Left lung (tissue), 10 donors: Measurements from ENCODE around the gene PLAAT4. TPM values are rescaled to one million over a fixed set of nuclear protein-coding genes. Genes with fewer than 3 reads are reported as not detected.

ENCODE experiments used
- ATAC-seq: fragments of 200-7000 bp; cut with Tn5 transposase; one replicate; pipeline ENCODE4 v1.9.1; 2020; ENCODE audit warnings: moderate library complexity
- DNase-seq, 4 donors: peaks; one replicate each; pipeline ENCODE4 v3.0.0-alpha.2; 2013 to 2020
- H3K27ac ChIP-seq, 2 donors: fragments of 200-600 bp; sonication (generic) in 1 of 2; one replicate each; pipeline versions ENCODE4 v1.5.0 to v1.8.0; 2020 to 2021
- H3K27me3 ChIP-seq, 2 donors: fragments of 200-600 bp; sonication (generic) in 1 of 2; one replicate each; pipeline versions ENCODE4 v1.5.0 to v1.8.0; 2020 to 2021
- H3K36me3 ChIP-seq, 2 donors: fragments of 200-600 bp; sonication (generic) in 1 of 2; one replicate each; pipeline versions ENCODE4 v1.5.0 to v1.8.0; 2020 to 2021
- H3K4me1 ChIP-seq, 2 donors: fragments of 200-600 bp; one replicate each; pipeline ENCODE4 v1.8.0; 2021
- H3K4me3 ChIP-seq, 2 donors: fragments of 200-600 bp; sonication (generic) in 1 of 2; one replicate each; pipeline versions ENCODE4 v1.5.0 to v1.8.0; 2020 to 2021; ENCODE audit warnings: mild to moderate bottlenecking in 1 of 2
- H3K9me3 ChIP-seq, 2 donors: fragments of 200-600 bp; sonication (generic) in 1 of 2; one replicate each; pipeline versions ENCODE4 v1.5.0 to v1.8.0; 2020 to 2021
- CTCF ChIP-seq, 2 donors: fragments of 200-600 bp; sonication (generic) in 1 of 2; IDR thresholded peaks; one replicate each; pipeline versions ENCODE4 v1.5.0 to v1.8.0; 2021; ENCODE audit warnings: antibody characterized with exemption in 2 of 2
- intact Hi-C, 2 donors: fragments of 100-400 bp; cut with DNase I; formaldehyde crosslinking; loops; one replicate each; pipeline versions ENCODE4 v1.11.2 to v1.14.2; 2022
- polyA plus RNA-seq, 6 donors: library from polyadenylated mRNA; unstranded; fragments of 120-200 nt; gene quantifications; one replicate each; pipeline ENCODE4 v1.2.1, GENCODE V29; 2013; ENCODE audit not compliant: insufficient read length in 6 of 6
- total RNA-seq, 2 donors: library from RNA; stranded (reverse); fragmentation: NEBNext Ultra II Directional; extraction: Animal tissue kit (Norgen Biotek cat#: 25700); gene quantifications; one replicate each; pipeline ENCODE4 v1.2.1, GENCODE V29; 2021
- donor health status: DM: no; HTN: yes; CAD: no.
- donor health status: DM: no; HTN: no; CAD: no.

Gene PLAAT4
- total and polyA plus RNA-seq, 8 donors: 6.5 to 217 (median 8.6) TPM

- Histone ChIP-seq H3K4me3 (no peak overlapping the region), H3K36me3 (no peaks in the 10 kb centered on the region), H3K4me1 (peaks cover 0 to 29% of the 10 kb centered on the region in 2 donors), H3K27ac (no peak overlapping the region), H3K27me3 (no peaks in the 10 kb centered on the region), H3K9me3 (peaks cover 0 to 25% of the 10 kb centered on the region in 2 donors)
- TF ChIP-seq CTCF (IDR thresholded peaks at IDR 0.05): no peak
- ATAC-seq: no peak
- DNase-seq: no peak
- intact Hi-C loops: no loop called here
Measured at GRCh38 chr11:63499874-63500273, 36.7 kb upstream of the PLAAT4 start.

- Histone ChIP-seq H3K27me3 (no peaks in the 10 kb centered on the region), H3K4me3 (no peak overlapping the region), H3K4me1 (peaks cover 0 to 43% of the 10 kb centered on the region in 2 donors), H3K36me3 (no peaks in the 10 kb centered on the region), H3K27ac (no peak overlapping the region), H3K9me3 (peaks cover 0 to 25% of the 10 kb centered on the region in 2 donors)
- intact Hi-C loops: no loop called here
- DNase-seq (no peak), ATAC-seq (no peak)
- TF ChIP-seq CTCF (IDR thresholded peaks at IDR 0.05): no peak
Measured at GRCh38 chr11:63501236-63501635, 35.4 kb upstream of the PLAAT4 start.

GRCh38 chr11:63502252-63502820 lies 34.3 kb upstream of the PLAAT4 start:
- no peaks in the 10 kb centered on the region for H3K27me3 ChIP-seq
- no peak overlapping the region for H3K4me3 ChIP-seq
- intact Hi-C loops: no loop called here
- no peak for ATAC-seq
- H3K9me3 ChIP-seq: peaks cover 0 to 25% of the 10 kb centered on the region in 2 donors
- H3K36me3 ChIP-seq: no peaks in the 10 kb centered on the region
- no peak for TF ChIP-seq CTCF (IDR thresholded peaks at IDR 0.05)
- DNase-seq: no peak
- peak overlapping the region in 1 of 2 donors; percentile 86 for H3K27ac ChIP-seq
- peaks cover 0 to 54% of the 10 kb centered on the region in 2 donors for H3K4me1 ChIP-seq

GRCh38 chr11:63503492-63503891 lies 33.1 kb upstream of the PLAAT4 start:
- H3K27ac ChIP-seq: peak overlapping the region in 1 of 2 donors; percentile 86
- DNase-seq (peak in 1 of 4 donors; percentile 57), ATAC-seq (peak; percentile 44)
- H3K27me3 ChIP-seq: no peaks in the 10 kb centered on the region
- intact Hi-C loops: no loop called here
- H3K4me1 ChIP-seq: peaks cover 0 to 64% of the 10 kb centered on the region in 2 donors
- peaks cover 0 to 25% of the 10 kb centered on the region in 2 donors for H3K9me3 ChIP-seq
- TF ChIP-seq CTCF (IDR thresholded peaks at IDR 0.05): no peak
- H3K36me3 ChIP-seq: no peaks in the 10 kb centered on the region
- H3K4me3 ChIP-seq: no peak overlapping the region

- Histone ChIP-seq H3K4me3 (no peak overlapping the region), H3K27ac (peak overlapping the region in 1 of 2 donors; percentile 86), H3K27me3 (no peaks in the 10 kb centered on the region), H3K4me1 (peaks cover 0 to 64% of the 10 kb centered on the region in 2 donors), H3K9me3 (peaks cover 0 to 21% of the 10 kb centered on the region in 2 donors), H3K36me3 (no peaks in the 10 kb centered on the region)
- TF ChIP-seq CTCF (IDR thresholded peaks at IDR 0.05): no peak
- ATAC-seq: no peak
- intact Hi-C loops: no loop called here
- DNase-seq: no peak
Measured at GRCh38 chr11:63504054-63504453, 32.6 kb upstream of the PLAAT4 start.
